PC-9 (cell line): ENCODE results near the gene HSD3B7.

Source experiments
- EZH2 ChIP-seq: fragments of 200-600 bp; sonication (generic); IDR thresholded peaks from 2 replicates; pipeline ENCODE4 v1.8.0; 2017; ENCODE audit warnings: antibody characterized with exemption, low read depth
- TF ChIP-seq, protein P1 (sequence below): fragments of 200-600 bp; sonication (generic); conservative IDR thresholded peaks from 2 replicates; pipeline ENCODE4 v1.6.1; 2017; ENCODE audit warnings: mixed run types, antibody characterized with exemption, mild to moderate bottlenecking, moderate library complexity

DNA sequence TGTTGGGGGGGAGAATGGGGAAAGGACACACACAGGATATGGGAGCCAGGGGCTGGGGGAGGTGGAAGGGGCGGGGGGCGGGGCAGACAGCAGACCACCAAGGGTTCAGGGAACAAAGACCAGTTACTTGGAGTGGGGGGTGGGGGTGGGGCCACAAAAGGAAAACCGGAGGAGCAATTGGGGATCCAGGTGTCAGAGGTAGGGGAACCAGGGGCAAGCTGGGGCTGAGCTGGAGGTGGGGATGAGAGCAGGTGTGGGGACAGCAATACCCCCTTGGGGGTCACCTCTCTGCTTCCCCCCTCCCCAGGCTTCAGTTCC is 37.5 kb upstream of the HSD3B7 start:
- TF ChIP-seq EZH2, result no peak
- TF ChIP-seq, protein P1, sequence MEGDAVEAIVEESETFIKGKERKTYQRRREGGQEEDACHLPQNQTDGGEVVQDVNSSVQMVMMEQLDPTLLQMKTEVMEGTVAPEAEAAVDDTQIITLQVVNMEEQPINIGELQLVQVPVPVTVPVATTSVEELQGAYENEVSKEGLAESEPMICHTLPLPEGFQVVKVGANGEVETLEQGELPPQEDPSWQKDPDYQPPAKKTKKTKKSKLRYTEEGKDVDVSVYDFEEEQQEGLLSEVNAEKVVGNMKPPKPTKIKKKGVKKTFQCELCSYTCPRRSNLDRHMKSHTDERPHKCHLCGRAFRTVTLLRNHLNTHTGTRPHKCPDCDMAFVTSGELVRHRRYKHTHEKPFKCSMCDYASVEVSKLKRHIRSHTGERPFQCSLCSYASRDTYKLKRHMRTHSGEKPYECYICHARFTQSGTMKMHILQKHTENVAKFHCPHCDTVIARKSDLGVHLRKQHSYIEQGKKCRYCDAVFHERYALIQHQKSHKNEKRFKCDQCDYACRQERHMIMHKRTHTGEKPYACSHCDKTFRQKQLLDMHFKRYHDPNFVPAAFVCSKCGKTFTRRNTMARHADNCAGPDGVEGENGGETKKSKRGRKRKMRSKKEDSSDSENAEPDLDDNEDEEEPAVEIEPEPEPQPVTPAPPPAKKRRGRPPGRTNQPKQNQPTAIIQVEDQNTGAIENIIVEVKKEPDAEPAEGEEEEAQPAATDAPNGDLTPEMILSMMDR, result no peak
